Neuronal stem cell (in vitro differentiated cells): ENCODE data around the gene DSE.
"Not testable (repeated sequence)": the region's sequence is repeated elsewhere in the genome, so short reads cannot be mapped to it uniquely, and the experiment has no call there.

Experiments
- DNase-seq: peaks from one replicate; pipeline ENCODE4 v3.0.0-alpha.2; 2013; ENCODE audit warnings: low spot score
- H2AFZ ChIP-seq: one replicate; pipeline ENCODE4 v1.6.1; 2013; ENCODE audit warnings: mild to moderate bottlenecking, low read length, inconsistent platforms
- H2AK5ac ChIP-seq: 2 replicates; pipeline ENCODE4 v1.6.1; 2013; ENCODE audit warnings: low read depth, mild to moderate bottlenecking, inconsistent platforms, low read length, moderate library complexity, mixed read lengths
- H2BK120ac ChIP-seq: 2 replicates; pipeline ENCODE4 v1.6.1; 2013; ENCODE audit warnings: low read depth, mild to moderate bottlenecking, inconsistent platforms, low read length, moderate library complexity, mixed read lengths
- H2BK12ac ChIP-seq: one replicate; pipeline ENCODE4 v1.6.1; 2013; ENCODE audit warnings: low read length, inconsistent platforms
- H2BK15ac ChIP-seq: 2 replicates; pipeline ENCODE4 v1.6.1; 2013; ENCODE audit warnings: mild to moderate bottlenecking, low read length, inconsistent platforms, mixed read lengths
- H2BK5ac ChIP-seq: one replicate; pipeline ENCODE4 v1.6.1; 2013; ENCODE audit warnings: inconsistent platforms, mild to moderate bottlenecking, low read length, moderate library complexity
- H3K14ac ChIP-seq: one replicate; pipeline ENCODE4 v1.6.1; 2013; ENCODE audit warnings: low read length, inconsistent platforms
- H3K18ac ChIP-seq: 2 replicates; pipeline ENCODE4 v1.6.1; 2013; ENCODE audit warnings: low read length, inconsistent platforms
- H3K23ac ChIP-seq: 2 replicates; pipeline ENCODE4 v1.6.1; 2013; ENCODE audit warnings: low read depth, mild to moderate bottlenecking, mixed read lengths, low read length, inconsistent platforms; ENCODE audit not compliant: poor library complexity
- H3K27ac ChIP-seq: replicated peaks from 3 replicates; pipeline ENCODE4 v1.5.1; 2013; ENCODE audit warnings: low read length, inconsistent platforms
- H3K27me3 ChIP-seq, 3 experiments: 2 replicates each; pipeline ENCODE4 v1.6.1; 2013; ENCODE audit warnings: low read length in 3 of 3, mild to moderate bottlenecking in 2 of 3, inconsistent platforms in 1 of 3, low read depth in 1 of 3, mixed read lengths in 1 of 3, moderate library complexity in 1 of 3; ENCODE audit not compliant: control insufficient read depth in 3 of 3, insufficient read depth in 3 of 3
- H3K36me3 ChIP-seq, 2 donors: replicated peaks in 1 of 2; 2 replicates each; pipeline ENCODE4 v1.6.1; 2013; ENCODE audit warnings: low read length in 2 of 2; ENCODE audit not compliant: control insufficient read depth in 2 of 2, insufficient read depth in 2 of 2
- H3K4ac ChIP-seq: 2 replicates; pipeline ENCODE4 v1.6.1; 2013; ENCODE audit warnings: inconsistent platforms, mild to moderate bottlenecking, low read length, moderate library complexity
- H3K4me1 ChIP-seq, 2 donors: 1 replicate in 1 of 2; 2 replicates in 1 of 2; pipeline ENCODE4 v1.6.1; 2013; ENCODE audit warnings: low read length in 2 of 2, low read depth in 1 of 2; ENCODE audit not compliant: control insufficient read depth in 2 of 2, insufficient read depth in 1 of 2
- H3K4me2 ChIP-seq: one replicate; pipeline ENCODE4 v1.6.1; 2013; ENCODE audit warnings: mild to moderate bottlenecking, low read length, inconsistent platforms; ENCODE audit not compliant: insufficient read depth, poor library complexity, severe bottlenecking
- H3K4me3 ChIP-seq, 2 donors: 2 replicates each; pipeline ENCODE4 v1.5.1; 2013; ENCODE audit warnings: low read length in 2 of 2, mild to moderate bottlenecking in 2 of 2, inconsistent platforms in 1 of 2, moderate library complexity in 1 of 2
- H3K79me1 ChIP-seq: one replicate; pipeline ENCODE4 v1.6.1; 2013; ENCODE audit warnings: low read depth, mild to moderate bottlenecking, inconsistent platforms, low read length, moderate library complexity
- H3K9ac ChIP-seq: one replicate; pipeline ENCODE4 v1.6.1; 2013; ENCODE audit warnings: mild to moderate bottlenecking, low read depth, low read length, inconsistent platforms; ENCODE audit not compliant: poor library complexity
- H3K9me3 ChIP-seq, 2 donors: replicated peaks in 1 of 2; 2 replicates each; pipeline versions ENCODE3 to v1.6.1; 2013; ENCODE audit warnings: low read length in 2 of 2, mild to moderate bottlenecking in 2 of 2, inconsistent platforms in 1 of 2, low read depth in 1 of 2, mixed read lengths in 1 of 2, moderate library complexity in 1 of 2; ENCODE audit not compliant: control insufficient read depth in 2 of 2, insufficient read depth in 1 of 2
- H4K8ac ChIP-seq: one replicate; pipeline ENCODE4 v1.6.1; 2013; ENCODE audit warnings: low read depth, mild to moderate bottlenecking, inconsistent platforms, low read length, moderate library complexity
- H4K91ac ChIP-seq: one replicate; pipeline ENCODE4 v1.6.1; 2013; ENCODE audit warnings: low read length, low read depth, mild to moderate bottlenecking, inconsistent platforms; ENCODE audit not compliant: poor library complexity
- WGBS, 2 donors: extraction: QIAGEN DNeasy Blood & Tissue Kit; methylation state at CpG; one replicate each; pipeline ENCODE4 v1.1.7; 2013; ENCODE audit warnings: missing lambda C conversion rate in 2 of 2, mixed read lengths in 1 of 2; ENCODE audit not compliant: insufficient read length in 2 of 2, insufficient replicate concordance in 1 of 2; ENCODE audit errors: extremely low coverage in 2 of 2; 5-methylcytosine and 5-hydroxymethylcytosine counted together

DSE gene

GRCh38 chr6:116335612-116336215 is 35.0 kb upstream of the DSE start:
- no peak overlapping the region for H4K91ac ChIP-seq
- no peak overlapping the region for H2AK5ac ChIP-seq
- peaks cover 0 to 18% of the 10 kb centered on the region in 2 donors for H3K9me3 ChIP-seq
- H3K27me3 ChIP-seq: no peaks in the 10 kb centered on the region
- H3K14ac ChIP-seq: no peak overlapping the region
- no peaks in the 10 kb centered on the region for H3K79me1 ChIP-seq
- no peak overlapping the region for H3K18ac ChIP-seq
- no peaks in the 10 kb centered on the region for H3K36me3 ChIP-seq
- H3K27ac ChIP-seq: no peak overlapping the region
- no peak overlapping the region for H2AFZ ChIP-seq
- WGBS, 2 donors: no CpG with 5 or more reads among the region's 1 CpG
- no peak overlapping the region for H3K23ac ChIP-seq
- no peak overlapping the region for H4K8ac ChIP-seq
- no peak overlapping the region for H2BK5ac ChIP-seq
- no peaks in the 10 kb centered on the region for H3K4me1 ChIP-seq
- H3K4ac ChIP-seq: no peak overlapping the region
- no peak overlapping the region for H3K4me3 ChIP-seq
- no peak overlapping the region for H2BK12ac ChIP-seq
- no peak overlapping the region for H3K9ac ChIP-seq
- H3K4me2 ChIP-seq: no peak overlapping the region
- no peak for DNase-seq
- H2BK15ac ChIP-seq: no peak overlapping the region
- no peak overlapping the region for H2BK120ac ChIP-seq

- H2AFZ ChIP-seq: no peak overlapping the region
- H3K4me3 ChIP-seq: no peak overlapping the region
- no peak for DNase-seq
- no peaks in the 10 kb centered on the region for H3K36me3 ChIP-seq
- no peak overlapping the region for H2BK120ac ChIP-seq
- H3K9me3 ChIP-seq: peaks cover 0 to 5% of the 10 kb centered on the region in 2 donors
- no peak overlapping the region for H3K14ac ChIP-seq
- no peaks in the 10 kb centered on the region for H3K27me3 ChIP-seq
- no peak overlapping the region for H3K27ac ChIP-seq
- no peak overlapping the region for H2BK15ac ChIP-seq
- no peak overlapping the region for H3K23ac ChIP-seq
- no peak overlapping the region for H3K4ac ChIP-seq
- no peak overlapping the region for H4K8ac ChIP-seq
- H2BK5ac ChIP-seq: no peak overlapping the region
- no CpG with 5 or more reads among the region's 2 CpGs for WGBS, 2 donors
- no peak overlapping the region for H2AK5ac ChIP-seq
- H4K91ac ChIP-seq: no peak overlapping the region
- no peak overlapping the region for H3K9ac ChIP-seq
- H2BK12ac ChIP-seq: no peak overlapping the region
- H3K4me1 ChIP-seq: no peaks in the 10 kb centered on the region
- no peaks in the 10 kb centered on the region for H3K79me1 ChIP-seq
- no peak overlapping the region for H3K18ac ChIP-seq
- H3K4me2 ChIP-seq: no peak overlapping the region
Observed at GRCh38 chr6:116338943-116339342, 31.8 kb upstream of the DSE start.

GRCh38 chr6:116340625-116341024 is 30.1 kb upstream of the DSE start:
- H2BK12ac ChIP-seq, H3K18ac ChIP-seq, H3K27me3 ChIP-seq, H3K79me1 ChIP-seq, H3K14ac ChIP-seq, H3K4me2 ChIP-seq, H3K4me1 ChIP-seq, H2BK15ac ChIP-seq, H3K27ac ChIP-seq, DNase-seq, H2BK120ac ChIP-seq, H3K36me3 ChIP-seq, H2AK5ac ChIP-seq, H3K4me3 ChIP-seq, H3K23ac ChIP-seq, H4K91ac ChIP-seq, H3K9ac ChIP-seq, H3K9me3 ChIP-seq, H4K8ac ChIP-seq, H2AFZ ChIP-seq, H2BK5ac ChIP-seq, H3K4ac ChIP-seq: not testable (repeated sequence)
- no CpG with 5 or more reads among the region's 5 CpGs for WGBS, 2 donors

- H2BK12ac ChIP-seq: no peak overlapping the region
- WGBS, 2 donors: no CpG with 5 or more reads among the region's 2 CpGs
- no peak overlapping the region for H4K8ac ChIP-seq
- no peaks in the 10 kb centered on the region for H3K9me3 ChIP-seq
- no peak overlapping the region for H3K4me2 ChIP-seq
- H3K18ac ChIP-seq: no peak overlapping the region
- H3K79me1 ChIP-seq: no peaks in the 10 kb centered on the region
- H2BK120ac ChIP-seq: no peak overlapping the region
- no peak overlapping the region for H3K4ac ChIP-seq
- H4K91ac ChIP-seq: no peak overlapping the region
- no peaks in the 10 kb centered on the region for H3K27me3 ChIP-seq
- H2BK15ac ChIP-seq: no peak overlapping the region
- H3K4me1 ChIP-seq: no peaks in the 10 kb centered on the region
- H2AK5ac ChIP-seq: no peak overlapping the region
- H3K14ac ChIP-seq: no peak overlapping the region
- H2BK5ac ChIP-seq: no peak overlapping the region
- H3K27ac ChIP-seq: no peak overlapping the region
- H3K9ac ChIP-seq: no peak overlapping the region
- H3K4me3 ChIP-seq: peak overlapping the region in 1 of 2 donors; percentile 62
- H2AFZ ChIP-seq: no peak overlapping the region
- DNase-seq: no peak
- no peak overlapping the region for H3K23ac ChIP-seq
- no peaks in the 10 kb centered on the region for H3K36me3 ChIP-seq
Observed at GRCh38 chr6:116349216-116349615, 21.5 kb upstream of the DSE start.
